NCI-H69 (cell line): ENCODE data around the gene AK1.

Source experiments
- DNase-seq: peaks from one replicate; lab custom pipeline; 2025; lab: John Stamatoyannopoulos, UW

Gene AK1

DNA sequence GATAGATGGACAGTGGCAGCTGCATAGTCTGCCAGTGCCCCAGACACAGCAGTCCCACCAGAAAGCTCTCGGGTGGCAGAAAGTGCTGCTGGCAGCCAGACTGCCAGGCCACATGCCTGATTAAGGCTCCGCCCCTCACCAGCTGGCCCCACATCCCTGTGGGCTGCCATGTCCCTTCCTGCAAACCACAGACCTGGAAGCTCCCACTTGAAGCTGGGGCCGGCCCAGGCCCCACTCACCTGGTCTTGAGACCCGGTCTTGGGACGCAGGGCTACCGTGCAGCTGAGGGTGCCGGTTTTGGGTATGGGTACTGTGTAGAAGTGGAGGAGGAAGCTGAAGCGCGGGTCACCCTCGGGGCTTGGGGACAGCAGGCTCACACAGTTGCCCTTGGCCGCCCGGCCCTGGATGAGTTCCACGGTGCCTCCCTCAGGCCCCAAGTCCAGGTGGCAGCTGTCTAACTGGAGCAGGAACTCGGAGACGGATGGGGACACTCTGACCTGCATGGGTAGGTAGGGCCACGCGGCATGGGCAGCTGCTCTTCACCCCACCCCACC is 59.5 kb downstream of the AK1 start:
- DNase-seq = peak; percentile 58

- no peak for DNase-seq
Observed at GRCh38 chr9:127816728-127817127, 60.7 kb downstream of the AK1 start.
